Progenitor cell of endocrine pancreas (in vitro differentiated cells): ENCODE results near the gene NEK9. TPM values are rescaled to one million over a fixed set of nuclear protein-coding genes. Genes with fewer than 3 reads are reported as not detected.

ENCODE experiments used
- DNase-seq: peaks from one replicate; pipeline ENCODE4 v3.0.0; 2021; ENCODE audit warnings: low spot score; ENCODE audit not compliant: unreplicated experiment
- H3K27ac Mint-ChIP-seq: 2 replicates; pipeline ENCODE4 v1.8.0; 2021; ENCODE audit warnings: mild to moderate bottlenecking, moderate library complexity, mixed read lengths
- H3K27me3 Mint-ChIP-seq: 2 replicates; pipeline ENCODE4 v1.8.0; 2021; ENCODE audit warnings: mixed read lengths
- H3K36me3 Mint-ChIP-seq: 2 replicates; pipeline ENCODE4 v1.8.0; 2022; ENCODE audit warnings: mixed read lengths; ENCODE audit not compliant: insufficient read depth
- H3K4me1 Mint-ChIP-seq: 2 replicates; pipeline ENCODE4 v1.8.0; 2021; ENCODE audit warnings: low read depth, mixed read lengths
- H3K4me3 Mint-ChIP-seq: 2 replicates; pipeline ENCODE4 v1.8.0; 2021; ENCODE audit warnings: low read depth, mild to moderate bottlenecking, moderate library complexity, mixed read lengths
- H3K9me3 Mint-ChIP-seq: 2 replicates; pipeline ENCODE4 v1.8.0; 2021; ENCODE audit warnings: low read depth, mixed read lengths
- CTCF ChIP-seq: fragments of 200-600 bp; sonication (generic); IDR thresholded peaks from one replicate; pipeline ENCODE4 v1.5.0; 2021; ENCODE audit warnings: antibody characterized with exemption, mild to moderate bottlenecking; ENCODE audit not compliant: unreplicated experiment
- total RNA-seq: library from RNA; stranded (reverse); gene quantifications from 2 replicates; pipeline ENCODE4 v1.2.1, GENCODE V29; 2021

The NEK9 gene
- total RNA-seq, 1 donor from 2014 or later, result 97.1 TPM

- no peak overlapping the region for H3K4me3 Mint-ChIP-seq
- DNase-seq, result no peak
- H3K36me3 Mint-ChIP-seq, result peaks cover 36% of the 10 kb centered on the region
- H3K9me3 Mint-ChIP-seq, result no peaks in the 10 kb centered on the region
- no peak overlapping the region for H3K27ac Mint-ChIP-seq
- no peak for TF ChIP-seq CTCF
- no peaks in the 10 kb centered on the region for H3K27me3 Mint-ChIP-seq
- H3K4me1 Mint-ChIP-seq, result peaks cover 5% of the 10 kb centered on the region
Measured at GRCh38 chr14:75096959-75097358, 29.9 kb downstream of the NEK9 start.

- Mint-ChIP-seq H3K36me3 (peaks cover 34% of the 10 kb centered on the region), H3K27ac (no peak overlapping the region), H3K4me1 (peaks cover 5% of the 10 kb centered on the region), H3K27me3 (no peaks in the 10 kb centered on the region), H3K4me3 (no peak overlapping the region), H3K9me3 (no peaks in the 10 kb centered on the region)
- no peak for TF ChIP-seq CTCF
- DNase-seq, result no peak
Measured at GRCh38 chr14:75095690-75096089, 31.2 kb downstream of the NEK9 start.

GRCh38 chr14:75094896-75095295, 32.0 kb downstream of the NEK9 start:
- H3K36me3 Mint-ChIP-seq, result peaks cover 34% of the 10 kb centered on the region

GRCh38 chr14:75092698-75093097, 34.1 kb downstream of the NEK9 start:
- H3K9me3 Mint-ChIP-seq, result no peaks in the 10 kb centered on the region
- no peak for TF ChIP-seq CTCF
- no peak overlapping the region for H3K4me3 Mint-ChIP-seq
- peaks cover 23% of the 10 kb centered on the region for H3K36me3 Mint-ChIP-seq
- DNase-seq, result no peak
- no peak overlapping the region for H3K27ac Mint-ChIP-seq
- H3K27me3 Mint-ChIP-seq, result no peaks in the 10 kb centered on the region
- no peaks in the 10 kb centered on the region for H3K4me1 Mint-ChIP-seq

More at GRCh38 chr14:75094896-75095295, 32.0 kb downstream of the NEK9 start:
- Mint-ChIP-seq H3K27ac (no peak overlapping the region), H3K27me3 (no peaks in the 10 kb centered on the region), H3K4me1 (peaks cover 5% of the 10 kb centered on the region), H3K4me3 (no peak overlapping the region), H3K9me3 (no peaks in the 10 kb centered on the region)
- DNase-seq, result no peak
- no peak for TF ChIP-seq CTCF

GRCh38 chr14:75091251-75091650, 35.6 kb downstream of the NEK9 start:
- Mint-ChIP-seq H3K27ac (no peak overlapping the region), H3K4me3 (no peak overlapping the region), H3K36me3 (peaks cover 25% of the 10 kb centered on the region), H3K9me3 (no peaks in the 10 kb centered on the region), H3K4me1 (no peaks in the 10 kb centered on the region), H3K27me3 (no peaks in the 10 kb centered on the region)
- no peak for TF ChIP-seq CTCF
- no peak for DNase-seq
